ENCODE measurements around the gene CP.

CP gene

DNA sequence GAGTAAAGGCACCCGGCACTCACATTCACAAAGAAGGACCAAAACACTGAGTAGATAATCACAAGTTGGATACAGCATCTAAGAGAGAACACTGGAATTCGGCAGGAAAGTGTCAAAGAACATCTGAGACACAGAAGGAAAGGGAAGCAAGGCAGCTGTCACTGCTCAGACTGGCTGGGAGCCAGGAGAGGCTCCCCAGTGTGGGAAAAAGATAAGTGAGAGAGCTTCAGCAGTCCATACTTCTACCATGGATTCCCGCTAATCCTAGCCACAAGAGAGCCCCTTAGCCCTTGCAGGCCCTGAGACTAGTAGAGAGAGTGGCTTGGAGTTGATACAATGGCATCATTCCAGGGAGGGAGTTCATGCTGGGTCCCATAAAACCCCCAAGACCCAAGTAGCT lies 36.7 kb upstream of the CP start:
- DNase-seq (ENCODE audit: insufficient read length, low spot score) (no peak), FAIRE-seq (no peak)

GRCh38 chr3:149252272-149252671 lies 30.6 kb upstream of the CP start:
- no peak for FAIRE-seq
- no peak for TF ChIP-seq CTCF (IDR thresholded peaks at IDR 0.05; ENCODE audit: insufficient read depth, missing control alignments)
- no peak for DNase-seq (ENCODE audit: insufficient read length, low spot score)

More for the DNA sequence above, 36.7 kb upstream of the CP start:
- TF ChIP-seq CTCF (IDR thresholded peaks at IDR 0.05; ENCODE audit: insufficient read depth, missing control alignments): no peak

GRCh38 chr3:149251186-149251585 lies 29.6 kb upstream of the CP start:
- DNase-seq (ENCODE audit: insufficient read length, low spot score) (no peak), FAIRE-seq (no peak)
- TF ChIP-seq CTCF (IDR thresholded peaks at IDR 0.05; ENCODE audit: insufficient read depth, missing control alignments): no peak

DNA sequence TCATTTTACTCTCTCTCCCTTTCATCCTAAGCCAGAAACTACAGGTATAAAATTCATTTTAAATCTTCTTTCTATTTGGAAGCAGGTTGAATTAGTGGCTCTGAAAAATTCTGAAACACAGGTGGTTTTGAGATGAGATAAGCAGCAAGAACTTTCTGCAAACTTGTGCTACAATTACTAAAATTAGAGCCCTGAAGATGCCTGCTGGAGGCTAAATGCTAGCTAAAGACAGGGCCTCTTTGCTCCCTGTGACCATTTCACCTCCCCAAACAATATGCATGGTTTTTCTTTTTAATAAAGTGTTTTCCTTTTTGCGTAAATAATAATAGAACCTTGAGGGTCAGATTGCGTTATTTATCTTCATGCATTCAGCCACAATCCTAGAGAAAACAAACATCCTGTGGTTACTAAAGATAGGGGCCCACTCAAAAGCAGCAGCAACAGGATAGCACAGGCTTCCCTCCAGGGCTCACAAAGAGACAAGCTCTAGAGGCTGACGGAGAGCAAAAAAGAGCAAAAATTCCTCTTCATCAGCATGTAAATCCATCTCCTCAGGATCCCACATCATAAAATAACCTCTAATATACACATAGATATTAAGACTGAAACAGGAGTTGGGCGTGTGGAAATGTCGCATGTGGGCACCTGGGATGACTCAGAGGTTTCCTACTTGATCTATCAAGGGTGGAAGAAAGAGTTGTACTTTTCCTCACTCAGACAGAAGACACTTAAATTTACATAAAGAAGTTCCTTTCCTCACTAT lies 26.5 kb upstream of the CP start:
- FAIRE-seq: no peak
- no peak for DNase-seq (ENCODE audit: insufficient read length, low spot score)
- TF ChIP-seq CTCF (IDR thresholded peaks at IDR 0.05; ENCODE audit: insufficient read depth, missing control alignments): no peak

- no peak for TF ChIP-seq CTCF (IDR thresholded peaks at IDR 0.05; ENCODE audit: insufficient read depth, missing control alignments)
- DNase-seq (ENCODE audit: insufficient read length, low spot score) (no peak), FAIRE-seq (no peak)
Observed at GRCh38 chr3:149247008-149247710, 25.5 kb upstream of the CP start.

DNA sequence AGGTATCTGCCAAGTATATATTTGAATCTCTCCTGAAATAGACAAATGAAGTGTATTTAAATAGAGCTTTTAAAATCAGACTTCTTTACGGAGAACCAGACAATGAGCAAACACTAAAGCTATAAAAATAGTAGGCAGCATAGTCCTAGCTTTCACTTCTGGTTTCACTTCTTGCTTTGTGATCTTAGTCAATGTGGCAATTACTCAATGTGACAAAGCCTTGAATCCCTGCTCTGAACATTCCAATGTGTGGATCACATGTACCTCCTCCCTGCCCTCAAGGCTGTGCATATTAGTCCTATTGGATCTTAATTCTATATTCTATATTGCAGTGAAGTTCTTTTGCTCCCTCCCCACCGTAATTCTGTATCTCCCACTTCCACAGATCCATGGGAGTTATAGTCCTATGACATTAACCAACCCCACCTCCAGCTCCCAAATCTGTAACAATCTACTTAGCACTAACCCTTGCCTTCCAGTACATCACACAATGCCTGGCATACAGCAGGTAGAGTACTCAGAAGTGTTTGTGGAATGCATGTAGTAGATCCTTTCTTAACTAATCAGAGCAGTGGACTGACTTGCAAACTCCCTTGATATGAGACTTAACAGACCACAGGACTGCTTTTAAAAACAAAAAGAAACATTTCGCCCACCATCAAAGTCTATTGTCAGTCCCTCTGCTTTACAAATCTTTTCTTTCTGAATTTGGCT lies 24.3 kb upstream of the CP start:
- DNase-seq (ENCODE audit: insufficient read length, low spot score): no peak
- no peak for TF ChIP-seq CTCF (IDR thresholded peaks at IDR 0.05; ENCODE audit: insufficient read depth, missing control alignments)
- FAIRE-seq: no peak

All from D721Med (cell line).